ENCODE data around the gene ASNSD1.

DNA sequence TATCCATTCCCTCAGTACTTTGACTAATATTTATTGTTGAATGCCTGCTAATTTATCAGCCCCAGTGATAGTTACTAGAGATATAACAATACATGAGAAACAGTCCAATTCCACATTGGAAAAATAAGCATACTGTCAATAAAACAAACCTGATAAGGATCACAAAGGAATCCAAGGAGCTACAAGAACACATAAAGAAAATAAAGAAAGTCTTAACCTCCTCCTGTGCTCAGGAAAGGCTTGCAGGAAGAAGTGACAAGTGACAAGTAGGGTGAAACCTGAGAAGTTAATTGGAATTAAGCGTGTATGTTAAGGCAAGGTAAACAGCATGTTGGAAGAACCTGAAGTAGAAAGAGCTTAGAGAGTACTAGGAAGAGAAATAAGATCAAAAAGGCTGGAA, 20.3 kb upstream of the ASNSD1 start:
- no peak for TF ChIP-seq EZH2 (IDR thresholded peaks at IDR 0.05)
- no peak for TF ChIP-seq POLR2AphosphoS5 (IDR thresholded peaks at IDR 0.05; ENCODE audit: borderline replicate concordance, low read depth, low read length)
- no peak for TF ChIP-seq FOXP2 (optimal IDR thresholded peaks at IDR 0.05; ENCODE audit: control extremely low read depth, extremely low read length, insufficient read depth)

Measured in SK-N-MC (cell line).